Non-pigmented ciliary epithelial cell (primary cell): ENCODE data around the gene AK1.

Experiments
- DNase-seq: peaks from one replicate; pipeline ENCODE4 v3.0.0-alpha.2; 2010; ENCODE audit warnings: low read depth

AK1 gene, protein sequence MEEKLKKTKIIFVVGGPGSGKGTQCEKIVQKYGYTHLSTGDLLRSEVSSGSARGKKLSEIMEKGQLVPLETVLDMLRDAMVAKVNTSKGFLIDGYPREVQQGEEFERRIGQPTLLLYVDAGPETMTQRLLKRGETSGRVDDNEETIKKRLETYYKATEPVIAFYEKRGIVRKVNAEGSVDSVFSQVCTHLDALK

DNA sequence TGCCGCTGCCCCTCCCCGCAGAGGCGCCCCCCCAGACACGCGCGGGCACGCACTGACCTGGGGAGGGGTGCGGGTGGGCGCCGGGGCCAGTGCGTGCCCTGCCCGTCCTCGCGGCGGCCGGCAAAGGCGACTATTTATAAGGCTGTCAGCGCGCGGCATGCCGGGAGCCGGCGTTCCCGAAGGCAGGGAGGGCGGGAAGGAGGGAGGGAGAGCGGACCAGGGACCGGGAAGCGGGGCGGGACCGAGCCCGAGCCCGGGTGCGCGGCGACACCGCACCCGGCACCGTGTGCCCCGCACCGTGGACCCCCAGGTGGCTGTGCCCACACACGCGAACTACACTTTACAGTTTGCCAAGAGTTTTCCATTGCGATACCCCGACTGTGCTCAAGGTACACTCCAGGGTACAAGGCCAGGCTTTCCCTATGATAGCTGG is at the start of gene AK1:
Gene AK1 (minus strand): TSS at position 110 of the 433 bp plus-strand sequence. CDS start 3,058 bp downstream, outside the sequence.
- DNase-seq, result no peak

DNA sequence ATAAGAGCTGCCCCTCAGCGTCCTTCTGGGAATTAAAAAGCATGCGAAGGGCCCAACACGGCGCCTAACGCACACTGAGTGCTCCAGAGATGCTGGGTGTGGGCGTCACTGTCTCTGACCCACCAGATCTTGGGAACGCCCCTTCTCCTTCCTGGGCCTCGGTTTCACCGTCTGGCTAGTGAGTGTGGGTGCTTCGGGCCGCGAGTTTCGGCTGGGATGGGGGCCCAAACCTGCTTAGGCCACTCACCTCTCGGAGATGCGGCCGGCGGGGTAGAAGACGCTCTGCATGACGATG is 49.4 kb upstream of the AK1 start:
- DNase-seq, result no peak

DNA sequence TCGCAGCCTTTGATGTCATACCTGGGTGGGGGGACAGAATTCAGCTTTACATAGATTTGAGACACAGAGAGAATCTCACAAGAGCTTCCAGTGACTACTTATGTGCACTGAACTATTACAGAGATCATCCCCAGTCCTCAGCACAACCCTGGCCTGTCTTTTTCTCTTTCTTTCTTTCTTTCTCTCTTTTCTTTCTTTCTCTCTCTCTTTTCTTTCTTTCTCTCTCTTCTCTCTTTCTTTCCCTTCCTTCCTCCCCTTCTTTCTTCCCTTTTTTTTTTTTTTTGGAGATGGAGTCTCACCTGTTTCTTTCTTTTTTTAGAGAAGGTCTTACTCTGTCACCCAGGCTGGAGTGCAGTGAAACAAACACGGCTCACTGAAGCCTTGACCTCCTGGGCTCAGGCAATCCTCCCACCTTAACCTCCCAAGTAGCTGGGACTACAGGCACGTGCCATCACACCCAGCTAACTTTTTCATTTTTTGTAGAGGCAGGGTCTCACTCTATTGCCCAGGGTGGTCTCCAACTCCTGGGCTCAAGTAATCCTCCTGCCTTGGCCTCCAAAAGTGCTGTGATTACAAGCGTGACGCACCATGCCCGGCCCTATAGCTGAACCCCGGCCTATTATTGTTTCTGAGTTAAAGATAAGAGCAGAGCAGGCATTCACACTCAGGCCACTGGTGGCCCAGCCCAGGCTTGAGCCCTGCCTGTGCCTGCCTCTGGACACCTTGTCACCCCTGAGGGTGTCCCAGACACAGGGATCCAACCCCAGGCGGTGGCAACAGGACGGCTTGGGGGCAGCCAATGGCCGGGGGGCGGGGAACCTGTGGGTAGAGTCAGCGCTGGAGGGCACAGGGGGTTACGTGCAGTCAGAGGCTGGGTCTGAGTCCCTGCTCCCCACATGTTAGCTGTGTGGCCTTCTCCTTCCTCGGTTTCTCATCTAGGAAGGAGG is 48.8 kb upstream of the AK1 start:
- DNase-seq, result no peak

DNA sequence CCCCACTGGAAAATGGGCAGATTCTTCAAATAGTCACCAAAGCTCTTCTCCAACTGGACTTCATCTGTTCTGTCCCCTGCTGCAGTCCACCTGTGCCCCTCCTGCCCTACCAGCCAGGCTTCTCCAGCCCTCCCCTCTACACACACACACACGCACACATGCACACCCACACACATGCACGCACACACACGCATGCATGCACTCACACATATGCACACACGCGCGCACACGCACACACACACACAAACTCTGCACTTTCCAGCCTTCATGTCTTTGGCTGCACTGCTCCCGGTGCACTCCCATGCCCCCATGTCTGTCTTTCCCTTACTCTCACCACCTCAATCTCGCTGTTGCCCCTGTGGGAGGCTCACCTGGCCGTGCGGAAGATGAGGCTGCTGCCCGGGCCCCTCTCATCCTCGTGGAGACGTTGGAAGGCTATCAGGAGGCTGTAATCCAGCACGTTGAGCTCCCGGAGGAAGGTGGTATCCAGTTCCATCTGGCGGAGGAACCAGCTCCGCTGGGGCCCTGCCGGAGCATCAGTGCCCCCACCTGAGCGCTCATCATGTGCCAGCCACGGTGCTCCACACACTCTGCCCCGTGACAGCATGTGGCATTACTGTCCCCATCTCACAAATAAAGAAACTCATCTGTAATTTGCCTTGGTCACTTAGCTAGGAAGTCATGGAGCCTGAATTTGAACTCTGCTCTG is 47.4 kb upstream of the AK1 start:
- no peak for DNase-seq

DNA sequence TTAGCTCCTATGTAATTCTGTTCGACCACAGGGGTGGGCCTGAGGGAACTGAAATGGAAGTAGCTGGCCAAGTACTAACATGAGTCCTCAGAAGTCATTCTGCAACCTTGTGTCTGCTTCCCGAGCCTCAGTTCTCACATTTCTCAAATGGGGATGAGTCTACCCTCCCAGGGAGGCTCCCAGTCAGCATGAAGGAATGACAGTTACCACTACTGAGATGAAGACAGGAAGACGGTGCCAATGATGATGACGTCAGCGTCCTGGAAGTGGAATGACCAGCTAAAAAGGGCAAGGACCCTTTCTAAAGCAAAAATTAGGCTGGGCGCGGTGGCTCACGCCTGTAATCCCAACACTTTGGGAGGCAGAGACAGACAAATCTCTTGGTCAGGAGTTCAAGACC is 46.3 kb upstream of the AK1 start:
- peak; percentile 67 for DNase-seq

DNA sequence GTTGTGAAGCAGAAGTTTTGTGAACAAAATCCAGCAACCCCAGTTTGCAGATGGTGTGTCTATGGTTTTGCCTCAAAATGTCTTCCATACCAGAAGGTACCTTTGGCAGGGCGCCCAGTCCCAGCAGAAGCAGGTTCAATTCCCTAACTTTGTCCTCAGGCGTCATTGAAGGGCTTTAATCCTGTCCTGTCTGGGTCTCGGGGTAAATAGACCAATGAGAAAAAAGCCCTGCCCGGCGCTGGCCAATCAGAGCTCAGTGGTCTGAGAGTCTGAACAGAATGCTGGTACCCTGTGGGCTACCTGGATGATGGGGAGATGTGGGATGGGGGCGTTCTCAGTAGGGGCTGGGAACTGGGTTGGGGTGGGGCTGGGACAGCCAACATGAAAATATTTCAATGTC is 45.6 kb upstream of the AK1 start:
- no peak for DNase-seq

DNA sequence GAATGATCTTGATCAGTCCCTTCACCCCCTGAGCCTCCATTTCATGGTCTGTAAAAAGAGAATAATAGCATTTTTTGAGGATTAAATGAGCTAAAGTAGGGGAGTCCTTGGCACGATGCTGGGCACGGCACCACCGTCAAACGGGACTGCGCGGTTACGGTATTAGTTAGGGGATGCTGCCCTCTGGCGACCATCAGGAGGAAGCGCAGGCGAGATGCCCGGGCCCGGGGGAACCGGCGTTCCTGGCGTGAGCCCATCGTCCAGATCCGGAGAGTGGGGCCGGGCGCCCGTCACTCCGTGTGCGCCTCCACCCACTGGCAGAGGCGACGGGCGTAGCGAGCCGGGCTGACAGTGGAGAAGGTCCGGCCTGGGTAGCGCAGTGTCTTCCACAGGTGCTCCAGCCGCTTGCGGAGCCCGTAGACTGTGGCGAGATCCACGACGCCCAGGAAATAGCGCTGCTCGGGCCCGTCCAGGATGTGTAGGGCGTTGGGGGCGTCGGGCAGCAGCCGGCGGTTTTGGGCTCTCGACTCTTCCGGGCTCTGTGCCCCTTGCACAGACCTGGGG is 44.2 kb upstream of the AK1 start:
- DNase-seq, result no peak

DNA sequence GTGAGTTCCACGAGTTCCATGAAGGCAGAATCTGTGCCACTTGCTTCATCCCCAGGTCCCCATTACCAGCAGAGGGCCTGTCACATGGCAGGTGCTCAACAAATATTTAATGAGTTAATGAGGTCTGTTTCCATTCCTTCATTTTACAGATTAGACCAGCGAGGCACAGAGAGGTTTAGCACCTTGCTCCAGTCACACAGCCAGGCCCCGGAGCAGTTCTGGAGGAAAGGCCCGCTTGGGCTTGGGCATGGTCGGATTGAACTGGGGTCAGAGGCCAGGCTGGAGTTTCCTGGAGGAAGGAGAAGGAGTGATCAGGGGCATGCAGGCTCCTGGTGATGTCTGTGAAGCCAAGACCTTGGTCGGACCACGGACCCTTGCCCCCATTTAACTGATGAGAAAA is 43.3 kb upstream of the AK1 start:
- no peak for DNase-seq

DNA sequence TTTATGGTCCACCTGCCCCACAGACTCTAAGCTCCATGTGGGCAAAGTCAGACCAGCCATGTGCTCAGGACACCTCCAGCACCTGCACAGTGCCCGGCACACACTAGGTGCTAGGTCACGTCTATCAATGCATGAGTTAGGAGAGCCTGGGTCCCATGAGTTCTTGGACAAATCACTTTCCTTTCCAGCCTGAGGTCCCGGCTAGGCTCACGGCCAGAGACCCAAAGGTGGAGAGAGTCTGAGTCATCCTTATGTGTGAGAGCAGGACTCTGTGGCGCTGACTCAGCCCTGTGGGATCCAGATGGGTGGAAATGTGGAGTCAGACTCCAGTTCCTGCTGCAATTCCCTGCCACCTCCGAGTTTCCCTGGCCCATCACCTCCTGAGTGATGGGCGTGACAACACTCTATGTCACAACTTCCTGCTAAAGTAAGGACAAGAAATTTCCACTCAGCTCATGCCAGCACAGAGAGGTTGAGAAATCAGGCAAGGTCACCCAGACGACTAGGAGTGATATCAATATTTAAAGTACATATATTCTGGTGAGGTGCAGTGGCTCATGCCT is 41.9 kb upstream of the AK1 start:
- peak; percentile 96 for DNase-seq

DNA sequence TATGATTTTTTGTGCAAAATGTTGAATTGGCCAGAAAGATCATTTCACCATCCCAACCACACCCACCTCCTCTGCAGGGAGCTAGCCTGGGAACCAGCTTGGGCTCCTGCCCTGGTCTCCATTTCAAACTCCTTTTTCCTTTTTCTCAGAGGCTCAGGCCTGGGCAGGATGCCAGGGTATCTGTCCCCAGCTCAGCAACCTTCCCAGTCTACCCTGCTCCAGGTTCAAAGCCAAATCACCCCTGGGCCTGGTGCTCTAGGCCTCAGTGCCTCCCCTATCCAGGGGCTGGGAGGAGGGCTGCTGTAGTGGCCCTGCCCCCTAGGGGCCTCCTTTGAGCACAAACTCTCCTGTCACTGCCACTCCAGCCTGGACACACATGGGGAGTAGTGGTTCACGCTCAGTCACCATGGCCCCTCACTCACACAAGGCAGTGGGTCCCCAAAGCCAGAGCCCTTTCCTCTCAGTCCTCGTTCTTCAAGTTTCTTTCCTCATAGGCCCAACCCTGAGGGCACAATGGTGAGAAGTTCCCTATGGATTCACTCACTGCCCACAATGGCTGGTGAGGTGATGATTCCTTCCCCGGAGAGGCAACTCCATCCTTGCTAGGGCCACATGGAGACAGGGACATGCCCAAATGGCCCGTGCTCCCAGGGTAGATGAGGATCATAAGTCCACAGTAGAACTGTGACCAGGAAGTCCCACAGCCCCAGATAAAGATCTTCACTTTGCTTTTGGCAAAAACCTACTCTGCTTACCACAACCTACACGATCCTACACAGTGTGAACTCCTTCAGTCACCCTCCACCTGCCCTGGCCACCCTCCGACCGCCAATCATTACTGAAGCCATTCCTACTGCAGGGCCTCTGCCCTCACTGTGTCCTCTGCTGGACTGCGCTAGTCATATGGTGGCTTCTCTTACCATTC is 41.0 kb upstream of the AK1 start:
- DNase-seq, result no peak

DNA sequence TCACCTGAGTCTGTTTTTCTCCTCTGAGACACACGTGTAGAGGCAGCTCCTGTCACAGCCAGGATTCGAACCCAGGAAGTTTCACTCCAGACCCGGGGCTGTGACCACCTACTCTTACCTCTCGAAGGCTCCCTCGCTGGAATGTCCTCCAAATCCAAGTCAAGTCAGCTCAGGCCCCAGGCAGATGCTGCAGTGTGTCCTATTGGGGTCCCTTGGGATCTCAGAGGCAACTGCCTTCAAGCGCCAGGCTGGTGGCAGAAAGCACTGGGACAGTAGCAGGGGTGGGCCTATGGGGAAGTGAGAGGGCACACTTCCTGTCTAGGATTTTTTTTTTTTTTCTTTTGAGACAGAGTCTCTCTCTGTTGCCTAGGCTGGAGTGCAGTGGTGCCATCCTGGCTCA is 40.1 kb upstream of the AK1 start:
- DNase-seq, result no peak

DNA sequence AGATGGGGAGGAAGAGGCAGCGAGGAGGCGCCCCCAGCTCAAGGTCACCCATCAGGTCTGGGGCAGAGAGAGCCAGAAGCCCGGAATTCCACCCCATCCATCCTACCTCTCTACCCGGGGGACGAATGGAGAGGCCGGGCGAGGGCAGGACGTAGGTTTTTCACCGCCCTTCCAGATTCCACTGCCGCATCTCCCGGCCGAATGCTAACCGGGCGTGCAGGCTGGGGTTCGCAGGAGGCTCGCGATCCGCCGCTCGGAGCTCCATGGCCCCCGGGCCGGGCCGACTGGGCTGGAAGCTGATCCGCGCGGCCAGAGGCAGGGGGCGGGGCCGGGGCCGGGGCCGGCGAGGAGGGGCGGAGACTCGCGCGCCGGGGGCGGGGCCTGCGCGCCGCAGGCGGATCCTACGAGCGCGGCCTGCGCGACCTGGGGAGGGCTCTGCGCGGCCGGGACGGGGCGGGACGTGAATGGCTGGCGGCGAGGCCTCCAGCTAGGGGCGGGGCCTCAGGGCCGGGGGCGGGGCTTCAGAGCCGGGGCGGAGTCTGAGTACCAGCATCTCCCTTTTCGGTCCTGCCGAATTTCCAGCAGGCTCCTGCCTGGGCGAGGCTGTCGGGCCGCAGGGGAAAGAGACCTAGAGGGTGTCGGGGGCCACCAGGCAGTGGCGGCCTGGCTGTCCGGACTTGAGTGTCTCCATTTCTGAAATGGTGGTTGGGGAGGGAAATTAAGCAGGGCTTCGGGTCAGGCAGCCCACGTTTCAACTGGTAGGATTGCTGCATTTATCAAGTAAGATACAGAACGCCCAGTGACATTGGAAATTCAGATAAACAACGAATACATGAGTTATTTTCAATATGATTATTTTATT is 39.5 kb upstream of the AK1 start, which contains the start of gene ST6GALNAC4:
Gene ST6GALNAC4 (minus strand): TSS at position 322 of the 862 bp plus-strand sequence. CDS start 622 bp downstream, outside the sequence.
- DNase-seq, result no peak

DNA sequence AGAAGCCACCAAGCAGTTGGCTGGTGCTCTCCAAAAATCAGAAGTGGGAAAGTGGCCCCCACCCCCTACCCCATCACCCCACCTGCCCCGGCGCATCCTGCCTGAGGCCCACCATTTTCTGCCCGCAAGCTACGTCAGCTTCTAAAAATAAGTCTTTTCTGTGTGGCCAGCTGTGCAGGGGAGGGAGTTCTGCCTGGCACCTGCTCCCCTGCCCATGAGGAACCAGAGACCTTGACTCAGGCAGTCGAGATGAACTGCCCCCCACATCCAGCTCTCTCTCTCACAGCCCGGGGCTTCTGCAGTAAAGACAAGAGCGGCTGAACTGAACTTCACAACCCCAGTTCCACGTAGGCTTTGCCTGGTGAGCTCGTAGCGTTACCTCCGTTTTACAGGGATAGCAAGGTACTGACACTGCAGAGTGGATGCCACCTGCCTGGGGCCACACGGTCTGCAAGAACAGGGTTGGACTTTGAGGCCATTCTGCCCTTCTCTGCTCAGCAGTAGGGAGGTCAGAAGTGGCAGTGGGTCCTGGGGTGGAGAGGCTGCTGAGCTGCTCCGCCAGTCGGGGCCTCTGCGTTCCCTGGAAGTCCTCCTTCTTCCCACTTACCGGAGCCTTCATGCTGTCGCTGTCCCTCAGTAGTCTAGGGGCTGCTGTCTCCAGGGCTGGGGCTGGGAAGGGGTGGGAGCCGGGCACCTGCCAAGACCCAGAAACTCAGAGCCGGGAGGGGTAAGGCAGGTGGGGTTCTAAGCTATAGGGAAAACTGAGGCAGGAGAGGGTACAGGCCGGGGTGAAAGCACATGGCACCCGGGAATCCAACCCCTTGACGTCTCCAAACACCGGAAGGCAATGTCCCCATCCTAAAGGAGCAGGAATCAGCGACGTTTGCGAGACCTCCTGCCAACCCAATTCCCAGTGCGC is 38.6 kb upstream of the AK1 start:
- DNase-seq, result no peak

DNA sequence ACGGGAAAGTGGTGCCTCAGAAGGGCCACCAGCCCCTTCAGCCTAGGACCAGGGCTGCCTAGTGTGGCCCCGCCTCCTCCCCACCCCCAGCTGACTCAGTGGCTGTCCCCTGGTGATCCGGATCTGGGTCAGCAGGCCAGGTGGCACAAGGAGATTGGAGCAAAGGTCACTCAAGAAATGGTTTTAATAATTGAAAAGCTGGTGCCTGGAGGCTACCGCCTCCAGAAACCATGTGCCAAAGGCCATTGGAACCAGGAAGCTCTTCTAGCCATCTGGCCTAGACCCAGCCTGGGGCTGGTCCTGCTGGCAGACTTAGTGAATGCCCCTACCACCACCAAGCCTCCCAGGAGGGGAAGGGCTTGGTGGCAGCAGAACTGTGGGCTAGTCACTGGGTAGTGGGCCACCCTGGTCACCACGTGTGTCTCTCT is 37.9 kb upstream of the AK1 start:
- DNase-seq, result no peak

DNA sequence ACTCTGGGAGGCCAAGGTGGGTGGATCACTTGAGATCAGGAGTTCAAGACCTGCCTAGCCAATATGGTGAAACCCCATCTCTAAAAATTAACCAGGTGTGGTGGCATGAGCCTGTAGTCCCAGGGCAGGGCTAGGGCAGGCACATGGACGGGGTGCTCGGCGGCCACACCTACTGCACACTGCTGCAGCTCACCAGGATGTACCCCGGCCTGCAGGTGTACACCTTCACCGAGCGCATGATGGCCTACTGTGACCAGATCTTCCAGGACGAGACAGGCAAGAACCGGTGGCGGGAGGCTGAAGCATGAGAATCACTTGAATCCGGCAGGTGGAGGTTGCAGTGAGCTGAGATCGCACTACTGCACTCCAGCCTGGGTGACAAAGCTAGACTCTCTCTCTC is 36.2 kb upstream of the AK1 start:
- DNase-seq, result no peak

DNA sequence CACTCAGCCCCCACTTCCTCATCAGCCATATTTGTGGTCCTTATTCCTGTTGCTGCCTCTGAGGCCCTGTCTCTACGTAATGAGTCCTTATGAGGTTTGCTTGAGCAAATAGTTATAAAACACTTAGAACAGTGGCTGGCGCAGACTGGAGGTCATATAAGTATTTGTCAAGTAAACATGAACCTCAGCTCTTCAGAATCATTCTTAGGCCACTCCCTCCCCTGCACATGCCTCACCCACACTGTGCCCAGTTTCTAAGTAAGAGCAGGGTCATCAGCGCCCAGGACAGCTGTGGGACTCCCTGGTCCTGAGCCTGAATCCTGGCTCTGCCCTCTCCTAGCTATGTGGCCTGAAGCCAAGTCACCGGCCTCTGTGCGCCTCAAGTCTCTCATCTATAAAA is 35.4 kb upstream of the AK1 start:
- no peak for DNase-seq

DNA sequence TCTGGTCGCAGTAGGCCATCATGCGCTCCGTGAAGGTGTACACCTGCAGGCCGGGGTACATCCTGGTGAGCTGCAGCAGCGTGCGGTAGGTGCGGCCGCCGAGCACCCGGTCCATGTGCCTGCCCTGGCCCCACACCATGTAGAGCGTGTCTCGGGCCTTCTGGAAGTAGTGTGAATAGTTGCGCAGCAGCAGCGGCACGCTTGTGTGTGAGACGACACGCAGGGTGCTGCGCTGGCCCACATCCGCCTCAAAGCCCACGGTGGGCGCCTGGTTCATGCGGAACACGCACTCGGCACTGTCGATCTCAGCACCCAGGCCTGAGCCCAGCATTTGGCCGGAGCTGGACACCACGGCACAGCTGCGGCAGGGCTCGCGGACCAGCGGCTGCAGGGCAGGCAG is 34.8 kb upstream of the AK1 start:
- no peak for DNase-seq

DNA sequence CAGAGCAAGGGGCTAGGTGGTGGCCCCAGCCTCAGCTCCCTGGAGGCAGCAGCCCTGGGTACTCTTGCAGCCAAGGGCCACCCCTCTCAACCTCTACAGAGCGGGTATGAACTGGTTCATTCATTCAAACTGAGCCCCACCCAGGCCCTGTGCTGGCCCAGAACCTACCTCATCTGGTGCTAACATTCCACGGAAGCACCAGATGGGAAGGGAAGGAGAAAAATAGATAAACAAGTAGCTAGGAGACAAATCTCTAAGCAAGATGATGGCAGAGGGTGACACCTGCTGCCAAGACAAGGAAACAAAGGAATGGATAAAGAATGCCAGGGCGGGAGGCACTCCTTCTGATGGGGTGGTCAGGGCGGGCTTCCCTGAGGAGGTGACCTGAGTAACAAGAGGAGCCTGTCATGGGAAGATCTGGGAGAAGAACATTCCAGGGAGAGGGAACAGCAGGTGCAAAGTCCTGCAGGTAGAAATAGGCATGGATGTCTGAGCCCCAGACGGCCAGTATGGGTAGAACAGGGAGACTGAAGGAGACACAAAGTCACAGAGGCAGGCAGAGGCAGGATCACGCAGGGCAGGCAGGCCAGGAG is 33.2 kb upstream of the AK1 start:
- DNase-seq, result no peak

DNA sequence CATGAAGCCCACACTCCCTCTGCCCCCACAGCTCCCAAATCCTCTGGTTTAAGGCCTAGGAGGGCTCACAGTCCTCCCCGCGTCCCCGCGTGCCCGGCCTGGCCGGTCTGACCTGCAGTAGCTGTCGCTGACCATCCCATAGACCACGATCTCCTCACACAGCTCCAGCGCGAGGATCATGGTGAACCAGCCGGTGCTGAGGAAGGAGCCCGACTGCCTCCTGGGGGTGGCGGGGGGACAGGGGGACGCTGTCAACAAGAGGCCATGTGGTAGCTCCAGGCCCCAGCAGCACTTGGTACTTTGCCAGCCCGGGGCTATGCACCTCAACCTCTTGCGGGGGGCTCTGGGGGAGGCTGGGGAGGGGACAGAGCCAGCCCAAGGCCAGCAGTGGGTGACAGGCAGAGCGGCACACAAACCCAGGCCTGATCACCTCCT is 32.4 kb upstream of the AK1 start:
- DNase-seq, result no peak
